Measurements from ENCODE around the gene PTPN1. TPM values are rescaled to one million over a fixed set of nuclear protein-coding genes. Genes with fewer than 3 reads are reported as not detected.
"Not testable (repeated sequence)": the region's sequence is repeated elsewhere in the genome, so short reads cannot be mapped to it uniquely, and the experiment has no call there.

The PTPN1 gene
- total and polyA plus RNA-seq, 12 donors = 15.5 to 45.3 (median 29.4) TPM

DNA sequence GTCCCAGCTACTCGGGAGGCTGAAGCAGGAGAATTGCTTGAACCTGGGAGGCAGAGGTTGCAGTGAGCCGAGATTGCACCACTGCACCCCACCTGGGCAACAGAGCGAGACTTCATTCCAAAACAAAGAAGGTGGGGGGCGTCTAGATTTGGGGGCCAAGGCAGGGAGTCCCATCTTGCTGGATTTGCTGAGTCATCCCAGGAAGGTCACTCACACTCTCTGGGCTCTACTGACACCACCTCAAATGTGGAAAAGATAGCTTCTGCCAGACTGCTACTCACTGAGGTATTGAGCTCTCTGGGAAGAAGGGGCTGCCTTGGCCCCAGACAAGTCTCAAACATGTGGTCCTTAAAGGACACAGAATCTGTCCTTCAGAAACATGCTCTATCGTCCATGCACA lies 106.8 kb downstream of the PTPN1 start:
- ATAC-seq (no peak), DNase-seq (no peak)
- H3K4me1 ChIP-seq = no peaks in the 10 kb centered on the region
- H3K27ac ChIP-seq = no peak overlapping the region
- H3K36me3 ChIP-seq = peaks cover 0 to 6% (median 0%) of the 10 kb centered on the region in 9 donors
- H3K27me3 ChIP-seq = no peaks in the 10 kb centered on the region
- 91 to 96% methylated on average over 5 of the region's 5 CpGs for WGBS, 2 donors
- peaks cover 0 to 16% (median 6%) of the 10 kb centered on the region in 11 donors for H3K9me3 ChIP-seq
- TF ChIP-seq, protein P1, sequence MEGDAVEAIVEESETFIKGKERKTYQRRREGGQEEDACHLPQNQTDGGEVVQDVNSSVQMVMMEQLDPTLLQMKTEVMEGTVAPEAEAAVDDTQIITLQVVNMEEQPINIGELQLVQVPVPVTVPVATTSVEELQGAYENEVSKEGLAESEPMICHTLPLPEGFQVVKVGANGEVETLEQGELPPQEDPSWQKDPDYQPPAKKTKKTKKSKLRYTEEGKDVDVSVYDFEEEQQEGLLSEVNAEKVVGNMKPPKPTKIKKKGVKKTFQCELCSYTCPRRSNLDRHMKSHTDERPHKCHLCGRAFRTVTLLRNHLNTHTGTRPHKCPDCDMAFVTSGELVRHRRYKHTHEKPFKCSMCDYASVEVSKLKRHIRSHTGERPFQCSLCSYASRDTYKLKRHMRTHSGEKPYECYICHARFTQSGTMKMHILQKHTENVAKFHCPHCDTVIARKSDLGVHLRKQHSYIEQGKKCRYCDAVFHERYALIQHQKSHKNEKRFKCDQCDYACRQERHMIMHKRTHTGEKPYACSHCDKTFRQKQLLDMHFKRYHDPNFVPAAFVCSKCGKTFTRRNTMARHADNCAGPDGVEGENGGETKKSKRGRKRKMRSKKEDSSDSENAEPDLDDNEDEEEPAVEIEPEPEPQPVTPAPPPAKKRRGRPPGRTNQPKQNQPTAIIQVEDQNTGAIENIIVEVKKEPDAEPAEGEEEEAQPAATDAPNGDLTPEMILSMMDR (IDR thresholded peaks at IDR 0.05) = no peak
- no peak overlapping the region for H3K4me3 ChIP-seq
- intact Hi-C loops (cut with DNase I) = no loop called here

DNA sequence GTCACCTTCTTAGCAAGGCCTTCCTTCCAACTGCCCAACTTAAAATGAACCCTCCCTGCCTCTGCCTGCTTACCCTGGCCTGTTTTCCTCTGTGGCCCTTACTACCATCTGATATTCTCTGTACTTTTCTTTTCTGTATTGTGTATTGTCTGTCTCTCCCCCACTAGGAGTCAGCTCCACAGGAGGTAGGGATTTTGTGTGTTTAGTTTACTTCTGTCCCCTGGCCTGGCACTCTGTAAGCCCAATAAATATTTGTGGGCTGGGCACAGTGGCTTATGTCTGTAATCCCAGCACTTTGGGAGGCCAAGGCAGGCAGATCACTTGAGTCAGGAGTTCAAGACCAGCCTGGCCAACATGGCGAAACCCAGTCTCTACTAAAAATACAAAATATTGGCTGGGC lies 108.4 kb downstream of the PTPN1 start:
- TF ChIP-seq, protein P1 (IDR thresholded peaks at IDR 0.05) = no peak
- ATAC-seq (no peak), DNase-seq (no peak)
- intact Hi-C loops (cut with DNase I) = no loop called here
- H3K9me3 ChIP-seq = peaks cover 0 to 16% (median 6%) of the 10 kb centered on the region in 11 donors
- no peak overlapping the region for H3K27ac ChIP-seq
- H3K36me3 ChIP-seq = peaks cover 0 to 6% (median 0%) of the 10 kb centered on the region in 9 donors
- no peak overlapping the region for H3K4me3 ChIP-seq
- H3K27me3 ChIP-seq = no peaks in the 10 kb centered on the region
- WGBS, 2 donors = 95 to 100% methylated on average over 1 of the region's 1 CpG
- no peaks in the 10 kb centered on the region for H3K4me1 ChIP-seq

DNA sequence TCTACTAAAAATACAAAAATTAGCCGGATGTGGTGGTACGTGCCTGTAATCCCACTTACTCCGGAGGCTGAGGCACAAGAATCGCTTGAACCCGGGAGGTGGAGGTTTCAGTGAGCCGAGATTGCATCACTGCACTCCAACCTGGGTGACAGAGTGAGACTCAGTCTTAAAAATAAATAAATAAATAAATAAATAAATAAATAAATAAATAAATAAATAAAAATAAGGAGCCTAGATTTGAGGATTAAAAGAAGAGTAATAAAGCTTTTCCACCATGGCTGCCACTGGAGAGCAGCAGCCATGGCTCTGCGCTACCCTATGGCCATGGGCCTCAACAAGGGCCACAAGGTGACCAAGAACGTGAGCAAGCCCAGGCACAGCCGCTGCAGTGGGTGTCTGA lies 110.3 kb downstream of the PTPN1 start:
- ATAC-seq, H3K36me3 ChIP-seq, H3K27me3 ChIP-seq, DNase-seq, H3K4me3 ChIP-seq, H3K27ac ChIP-seq: not testable (repeated sequence)
- WGBS, 2 donors = 96 to 98% methylated on average over 9 of the region's 9 CpGs
- Histone ChIP-seq H3K9me3 (peaks cover 0 to 16% (median 6%) of the 10 kb centered on the region in 11 donors), H3K4me1 (peaks cover 0 to 11% (median 1%) of the 10 kb centered on the region in 9 donors)
- intact Hi-C loops (cut with DNase I) = loop anchor here in 4 of 10 donors (10.0 kb wide), 1 partner anchor 124 kb away; no protein-coding TSS in a partner anchor

DNA sequence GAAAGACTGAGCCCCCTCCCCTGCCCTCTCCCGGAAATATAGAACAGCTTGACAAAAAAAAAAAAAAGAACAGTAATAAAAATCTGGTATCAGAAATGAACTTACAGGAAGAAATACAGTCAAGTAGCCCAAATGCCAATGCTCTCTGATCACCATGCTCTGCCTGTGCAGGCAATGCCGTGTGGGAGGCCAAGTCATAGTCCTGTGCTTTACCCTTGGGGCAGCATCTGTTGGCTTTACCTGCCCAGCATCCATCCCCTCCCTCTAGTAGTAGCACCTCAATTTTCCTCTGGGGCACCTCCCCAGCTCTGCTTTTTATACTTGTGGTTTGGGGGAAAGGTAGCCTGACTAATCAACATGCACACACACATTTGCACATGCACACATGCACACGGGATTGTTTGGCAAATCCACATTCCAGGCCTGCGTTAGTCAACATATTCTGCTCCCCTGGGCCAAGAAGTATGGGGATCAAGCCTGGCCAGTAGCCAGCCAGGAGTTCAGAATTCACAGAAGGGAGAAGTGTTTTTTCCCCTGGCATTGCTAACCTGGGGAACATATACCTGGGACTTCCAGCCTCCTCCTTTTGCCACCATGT lies 111.0 kb downstream of the PTPN1 start:
- 50 to 85% methylated on average over 4 of the region's 4 CpGs for WGBS, 2 donors
- TF ChIP-seq, protein P1 (IDR thresholded peaks at IDR 0.05) = no peak
- DNase-seq (no peak), ATAC-seq (no peak)
- Histone ChIP-seq H3K27ac (no peak overlapping the region), H3K4me1 (peaks cover 0 to 18% (median 8%) of the 10 kb centered on the region in 9 donors), H3K9me3 (peaks cover 0 to 16% (median 6%) of the 10 kb centered on the region in 11 donors), H3K27me3 (no peaks in the 10 kb centered on the region), H3K4me3 (no peak overlapping the region), H3K36me3 (peaks cover 0 to 6% (median 0%) of the 10 kb centered on the region in 9 donors)
- intact Hi-C loops (cut with DNase I) = loop anchor here in 4 of 10 donors (10.0 kb wide), 1 partner anchor 124 kb away; no protein-coding TSS in a partner anchor
